ENCODE measurements around the gene DUSP2. TPM values are rescaled to one million over a fixed set of nuclear protein-coding genes. Genes with fewer than 3 reads are reported as not detected.
A peak's percentile ranks its signal among the peaks of the same experiment; 100 is the strongest.
"Not testable (repeated sequence)": the region's sequence is repeated elsewhere in the genome, so short reads cannot be mapped to it uniquely, and the experiment has no call there.

Gene DUSP2
- total RNA-seq, 1 experiment from 2014 or later, result 0.67 TPM

- Histone ChIP-seq H3K36me3 (no peaks in the 10 kb centered on the region), H3K4me1 (peaks cover 19% of the 10 kb centered on the region), H3K27me3 (no peaks in the 10 kb centered on the region), H3K9me3 (replicated peaks) (0 out of 2 replicates have a peak, but pooled peaks cover 6% of the 10 kb centered on the region), H3K27ac (no peak overlapping the region), H3K4me3 (no peak overlapping the region)
- DNase-seq, result no peak
Measured at GRCh38 chr2:96170626-96171025, 25.4 kb upstream of the DUSP2 start.

DNA sequence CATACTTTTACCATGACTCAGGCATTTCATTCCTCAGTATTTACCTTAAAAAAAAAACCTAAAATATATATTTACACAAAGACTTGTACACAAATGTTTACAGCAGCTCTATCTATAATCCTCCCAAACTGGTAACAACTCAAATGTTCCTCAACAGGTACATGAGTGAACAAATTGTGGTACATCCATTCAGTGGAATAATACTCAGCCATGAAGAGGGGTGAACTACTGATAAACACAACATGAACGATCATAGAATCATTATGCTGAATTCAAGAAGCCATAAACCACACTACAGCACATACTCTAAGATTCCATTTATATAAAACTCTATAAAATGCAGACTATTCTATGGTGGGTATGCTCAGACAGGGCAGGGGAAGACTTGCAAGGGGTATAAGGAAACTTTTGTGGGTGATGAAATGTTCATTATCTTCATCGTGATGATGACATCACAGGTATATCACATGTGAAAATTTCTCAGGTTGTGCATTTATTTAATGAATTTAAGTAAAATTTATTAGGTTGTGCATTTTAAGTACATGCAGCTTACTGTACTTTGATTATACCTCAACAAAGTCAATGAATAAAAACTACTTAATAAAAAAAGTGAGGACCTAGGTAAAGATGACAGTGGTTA lies 24.7 kb upstream of the DUSP2 start:
- peaks cover 21% of the 10 kb centered on the region for H3K4me1 ChIP-seq
- H3K36me3 ChIP-seq, result no peaks in the 10 kb centered on the region
- H3K27ac ChIP-seq, result no peak overlapping the region
- H3K4me3 ChIP-seq, result no peak overlapping the region
- no peak for DNase-seq
- H3K9me3 ChIP-seq (replicated peaks), result 0 out of 2 replicates have a peak, but pooled peaks cover 6% of the 10 kb centered on the region
- no peaks in the 10 kb centered on the region for H3K27me3 ChIP-seq

GRCh38 chr2:96167407-96168013 lies 22.3 kb upstream of the DUSP2 start:
- no peak overlapping the region for H3K27ac ChIP-seq
- DNase-seq, result no peak
- H3K4me3 ChIP-seq, result no peak overlapping the region
- 0 out of 2 replicates have a peak, but pooled peaks cover 6% of the 10 kb centered on the region for H3K9me3 ChIP-seq (replicated peaks)
- H3K27me3 ChIP-seq, result no peaks in the 10 kb centered on the region
- H3K4me1 ChIP-seq, result peaks cover 41% of the 10 kb centered on the region
- no peaks in the 10 kb centered on the region for H3K36me3 ChIP-seq

- Histone ChIP-seq H3K4me3 (peak overlapping the region; percentile 22; the same call in 1 of the 2 replicates), H3K27ac (peak overlapping the region; percentile 74), H3K36me3 (no peaks in the 10 kb centered on the region), H3K4me1 (peaks cover 48% of the 10 kb centered on the region), H3K9me3 (replicated peaks) (0 out of 2 replicates have a peak, but pooled peaks cover 4% of the 10 kb centered on the region), H3K27me3 (no peaks in the 10 kb centered on the region)
- DNase-seq, result peak; percentile 85 to 88
Measured at GRCh38 chr2:96164459-96165184, 19.4 kb upstream of the DUSP2 start.

GRCh38 chr2:96163768-96164429 lies 18.7 kb upstream of the DUSP2 start:
- 0 out of 2 replicates have a peak, but pooled peaks cover 4% of the 10 kb centered on the region for H3K9me3 ChIP-seq (replicated peaks)
- no peaks in the 10 kb centered on the region for H3K36me3 ChIP-seq
- peaks cover 46% of the 10 kb centered on the region for H3K4me1 ChIP-seq
- peak overlapping the region; percentile 74 for H3K27ac ChIP-seq
- H3K27me3 ChIP-seq, result no peaks in the 10 kb centered on the region
- DNase-seq, result peak; percentile 64 to 65
- no peak overlapping the region for H3K4me3 ChIP-seq

DNA sequence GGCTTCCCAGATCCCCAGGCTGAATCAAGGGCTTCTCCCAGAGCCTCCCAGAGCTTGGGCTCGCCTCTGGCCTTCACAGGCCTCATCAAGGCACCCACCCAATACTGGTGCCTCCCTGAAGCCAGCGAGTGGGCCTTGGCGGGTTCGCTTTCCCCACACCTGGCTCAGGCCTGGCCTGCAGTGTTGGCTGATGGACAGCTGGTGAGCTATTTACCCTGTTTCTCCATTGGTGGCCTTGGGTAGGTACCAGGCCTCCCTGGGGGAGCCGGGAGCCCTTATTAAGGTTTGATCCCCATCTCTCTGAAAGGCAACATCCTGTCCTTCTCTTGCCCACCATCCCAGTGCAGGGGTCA lies 18.2 kb upstream of the DUSP2 start:
- no peak for DNase-seq
- 0 out of 2 replicates have a peak, but pooled peaks cover 4% of the 10 kb centered on the region for H3K9me3 ChIP-seq (replicated peaks)
- peak overlapping the region; percentile 74 for H3K27ac ChIP-seq
- no peaks in the 10 kb centered on the region for H3K27me3 ChIP-seq
- H3K4me3 ChIP-seq, result no peak overlapping the region
- H3K36me3 ChIP-seq, result no peaks in the 10 kb centered on the region
- H3K4me1 ChIP-seq, result peaks cover 50% of the 10 kb centered on the region

GRCh38 chr2:96161898-96162297 lies 16.7 kb upstream of the DUSP2 start:
- peaks cover 50% of the 10 kb centered on the region for H3K4me1 ChIP-seq
- DNase-seq, result peak in 1 of 2 experiments; percentile 44
- H3K36me3 ChIP-seq, result no peaks in the 10 kb centered on the region
- 0 out of 2 replicates have a peak, but pooled peaks cover 4% of the 10 kb centered on the region for H3K9me3 ChIP-seq (replicated peaks)
- H3K4me3 ChIP-seq, result no peak overlapping the region
- no peak overlapping the region for H3K27ac ChIP-seq
- no peaks in the 10 kb centered on the region for H3K27me3 ChIP-seq

- not testable (repeated sequence) for H3K4me3 ChIP-seq; H3K27ac ChIP-seq; DNase-seq; H3K27me3 ChIP-seq; H3K36me3 ChIP-seq; H3K9me3 ChIP-seq (replicated peaks)
- peaks cover 52% of the 10 kb centered on the region for H3K4me1 ChIP-seq
Measured at GRCh38 chr2:96160366-96160765, 15.1 kb upstream of the DUSP2 start.

GRCh38 chr2:96159084-96159830 lies 14.0 kb upstream of the DUSP2 start:
- no peak for DNase-seq
- Histone ChIP-seq H3K9me3 (replicated peaks) (0 out of 2 replicates have a peak, but pooled peaks cover 4% of the 10 kb centered on the region), H3K27ac (no peak overlapping the region), H3K27me3 (no peaks in the 10 kb centered on the region), H3K4me1 (peaks cover 43% of the 10 kb centered on the region), H3K36me3 (no peaks in the 10 kb centered on the region), H3K4me3 (no peak overlapping the region)

DNA sequence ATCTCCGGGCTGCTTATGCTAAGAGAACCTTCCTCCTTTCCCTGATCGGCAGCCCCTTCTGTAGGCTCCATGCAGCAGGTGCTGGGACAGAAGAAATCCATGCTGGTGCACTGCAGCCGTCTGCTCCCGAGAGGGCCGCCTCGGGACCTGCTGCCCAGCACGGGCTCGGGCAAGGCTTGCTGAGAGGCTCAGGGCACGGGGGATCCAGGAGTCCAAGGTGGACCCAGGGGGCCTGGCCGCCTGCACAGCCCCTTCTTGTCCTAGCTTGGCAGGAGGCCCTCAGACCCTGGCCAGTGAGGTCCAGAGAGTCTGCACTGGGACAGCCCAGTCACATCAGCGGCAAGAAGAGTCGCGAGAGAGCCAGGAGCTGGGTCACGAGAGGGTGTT lies 13.3 kb upstream of the DUSP2 start:
- DNase-seq, result peak in 1 of 2 experiments; percentile 41
- Histone ChIP-seq H3K9me3 (replicated peaks) (0 out of 2 replicates have a peak, but pooled peaks cover 4% of the 10 kb centered on the region), H3K27me3 (no peaks in the 10 kb centered on the region), H3K4me1 (peaks cover 40% of the 10 kb centered on the region), H3K4me3 (no peak overlapping the region; the same call in 1 of the 2 replicates), H3K36me3 (no peaks in the 10 kb centered on the region), H3K27ac (no peak overlapping the region)

DNA sequence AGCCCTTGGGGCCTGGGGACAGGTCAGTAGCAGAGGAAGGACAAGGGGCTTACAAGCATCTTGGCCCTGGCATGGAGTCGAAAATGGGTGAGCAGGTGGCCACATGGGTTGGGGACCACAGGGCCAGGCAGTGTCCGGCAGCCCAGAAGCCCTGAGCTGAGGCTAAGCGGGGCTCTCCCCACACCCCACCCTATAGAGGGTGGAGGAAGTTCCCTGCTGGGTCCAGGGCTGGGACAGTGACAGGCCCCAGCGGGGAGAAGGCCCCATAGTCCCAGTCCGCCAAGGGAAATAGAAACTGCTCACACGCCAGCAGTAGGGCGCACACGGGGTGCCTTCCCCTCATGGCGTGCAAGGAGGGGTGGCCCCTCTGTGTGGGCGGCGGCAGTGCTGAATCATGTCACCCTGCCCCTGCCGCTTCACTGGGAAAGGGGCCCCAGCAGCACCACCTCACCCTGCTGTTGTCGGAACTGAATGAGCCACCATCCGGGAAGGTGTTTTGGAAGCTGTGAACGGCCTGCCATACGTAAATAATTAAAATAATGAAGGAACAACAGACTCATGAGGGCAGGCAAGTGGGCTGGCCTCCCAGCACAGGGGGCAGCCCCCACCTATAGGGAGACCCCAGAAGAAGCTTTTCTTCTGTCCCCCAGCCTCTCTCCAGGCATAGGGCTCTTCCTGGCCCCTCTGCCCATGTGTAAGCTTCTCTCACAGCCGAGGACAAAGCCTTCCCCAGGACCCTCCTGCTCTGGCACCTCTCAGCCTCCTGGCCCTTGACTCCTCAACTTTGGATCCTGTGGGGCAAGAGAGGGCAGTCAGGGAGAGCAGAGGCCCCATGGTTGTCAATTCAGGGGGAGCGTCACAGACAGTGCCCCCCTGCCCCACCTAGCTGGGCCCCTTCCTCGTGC lies 12.7 kb upstream of the DUSP2 start:
- Histone ChIP-seq H3K4me1 (peaks cover 41% of the 10 kb centered on the region), H3K36me3 (no peaks in the 10 kb centered on the region), H3K27ac (no peak overlapping the region), H3K27me3 (no peaks in the 10 kb centered on the region), H3K9me3 (replicated peaks) (0 out of 2 replicates have a peak, but pooled peaks cover 4% of the 10 kb centered on the region), H3K4me3 (peak overlapping the region; percentile 9)
- no peak for DNase-seq

DNA sequence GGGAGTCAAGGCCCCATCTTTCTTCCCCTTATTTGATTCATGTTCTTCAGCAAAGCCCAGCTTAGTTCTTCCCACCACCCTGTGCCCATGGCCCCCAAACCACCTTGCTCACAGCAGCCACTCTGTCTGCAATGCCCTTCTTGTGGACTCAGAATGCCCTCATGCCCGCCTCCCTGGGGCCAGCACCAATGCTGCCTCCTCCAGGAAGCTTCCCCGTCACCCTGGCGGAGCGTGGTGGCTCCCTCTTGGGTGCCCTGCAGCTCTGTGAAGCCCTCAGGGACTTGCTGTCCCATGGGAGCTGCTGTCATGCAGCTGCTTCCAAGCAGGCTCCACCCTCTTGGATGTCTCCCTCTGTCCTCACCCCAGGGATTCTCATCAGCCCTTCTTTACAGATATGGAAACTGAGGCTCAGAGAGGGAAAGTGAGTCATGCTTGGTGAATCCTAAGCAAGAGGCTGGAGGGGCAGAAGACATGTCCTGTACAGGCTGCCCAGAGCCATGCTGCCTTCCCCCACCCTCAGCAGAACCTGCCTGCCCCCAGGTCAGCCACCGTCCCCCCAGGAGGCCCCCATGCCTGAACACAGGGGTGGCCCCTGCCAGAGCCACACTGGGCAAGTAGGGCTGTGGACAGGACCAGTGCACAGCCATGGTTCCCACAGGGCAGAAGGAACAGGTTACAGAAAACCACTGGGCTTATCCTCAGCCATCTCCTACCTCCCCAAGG lies 11.8 kb upstream of the DUSP2 start:
- DNase-seq, result no peak
- H3K4me1 ChIP-seq, result peaks cover 47% of the 10 kb centered on the region
- H3K27ac ChIP-seq, result no peak overlapping the region
- no peaks in the 10 kb centered on the region for H3K36me3 ChIP-seq
- 0 out of 2 replicates have a peak, but pooled peaks cover 4% of the 10 kb centered on the region for H3K9me3 ChIP-seq (replicated peaks)
- no peak overlapping the region for H3K4me3 ChIP-seq
- H3K27me3 ChIP-seq, result no peaks in the 10 kb centered on the region

Data from SJCRH30 (cell line).